Measurements from ENCODE around the gene PRCC. TPM values are rescaled to one million over a fixed set of nuclear protein-coding genes. Genes with fewer than 3 reads are reported as not detected.

The PRCC gene
- total RNA-seq, 4 donors from 2014 or later, result 22.7 to 71.9 (median 29.1) TPM

DNA sequence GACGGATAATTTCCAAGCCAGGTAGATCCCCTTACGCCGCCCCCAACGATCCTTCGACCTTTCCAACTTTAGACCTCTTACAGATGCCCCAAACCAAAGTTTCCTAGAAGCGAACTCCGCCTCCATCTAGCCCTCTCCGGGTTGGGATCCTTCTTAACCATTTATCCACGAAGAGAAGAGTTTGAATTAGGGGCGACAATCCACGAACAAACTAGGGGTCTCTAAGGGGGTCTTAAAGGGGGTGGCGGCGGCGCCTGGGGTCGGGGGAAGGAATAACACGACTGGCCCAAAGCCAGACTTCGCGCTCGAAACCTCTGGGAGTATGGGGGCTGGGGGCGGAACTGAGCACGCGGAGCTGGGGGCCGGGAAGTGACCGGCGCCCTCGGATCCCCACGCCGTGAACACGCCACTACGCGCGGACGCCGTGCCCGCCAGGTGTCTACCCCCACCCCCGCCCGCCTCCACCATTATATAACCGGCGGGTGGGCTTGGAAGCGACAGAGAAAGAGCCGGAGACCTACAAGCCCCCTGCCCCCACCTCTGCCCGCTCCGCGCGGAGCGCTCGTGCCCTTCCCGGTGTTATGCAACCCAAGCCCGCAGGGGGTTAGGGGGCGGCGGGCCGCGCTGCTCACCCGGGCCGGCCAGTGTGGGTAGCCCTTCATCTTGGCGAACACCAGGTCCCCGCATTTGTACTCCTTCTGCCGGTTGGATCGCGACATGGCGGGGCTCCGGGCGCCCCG lies 16.5 kb upstream of the PRCC start:
- Histone ChIP-seq H3K27me3 (no peaks in the 10 kb centered on the region), H3K9me3 (no peaks in the 10 kb centered on the region), H3K27ac (peak overlapping the region; percentile 99 to 100), H3K4me1 (peaks cover 0 to 4% of the 10 kb centered on the region in 2 donors), H3K4me3 (peak overlapping the region; percentile 97 to 98), H3K36me3 (no peaks in the 10 kb centered on the region)
- TF ChIP-seq POLR2A (IDR thresholded peaks at IDR 0.05), result no peak
- TF ChIP-seq, protein P1, sequence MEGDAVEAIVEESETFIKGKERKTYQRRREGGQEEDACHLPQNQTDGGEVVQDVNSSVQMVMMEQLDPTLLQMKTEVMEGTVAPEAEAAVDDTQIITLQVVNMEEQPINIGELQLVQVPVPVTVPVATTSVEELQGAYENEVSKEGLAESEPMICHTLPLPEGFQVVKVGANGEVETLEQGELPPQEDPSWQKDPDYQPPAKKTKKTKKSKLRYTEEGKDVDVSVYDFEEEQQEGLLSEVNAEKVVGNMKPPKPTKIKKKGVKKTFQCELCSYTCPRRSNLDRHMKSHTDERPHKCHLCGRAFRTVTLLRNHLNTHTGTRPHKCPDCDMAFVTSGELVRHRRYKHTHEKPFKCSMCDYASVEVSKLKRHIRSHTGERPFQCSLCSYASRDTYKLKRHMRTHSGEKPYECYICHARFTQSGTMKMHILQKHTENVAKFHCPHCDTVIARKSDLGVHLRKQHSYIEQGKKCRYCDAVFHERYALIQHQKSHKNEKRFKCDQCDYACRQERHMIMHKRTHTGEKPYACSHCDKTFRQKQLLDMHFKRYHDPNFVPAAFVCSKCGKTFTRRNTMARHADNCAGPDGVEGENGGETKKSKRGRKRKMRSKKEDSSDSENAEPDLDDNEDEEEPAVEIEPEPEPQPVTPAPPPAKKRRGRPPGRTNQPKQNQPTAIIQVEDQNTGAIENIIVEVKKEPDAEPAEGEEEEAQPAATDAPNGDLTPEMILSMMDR (IDR thresholded peaks at IDR 0.05), result peak in 1 of 4 experiments; percentile 40
- intact Hi-C loops (cut with DNase I; ENCODE audit: low total_unique reads), result no loop called here
- peak; percentile 63 to 65 for DNase-seq

DNA sequence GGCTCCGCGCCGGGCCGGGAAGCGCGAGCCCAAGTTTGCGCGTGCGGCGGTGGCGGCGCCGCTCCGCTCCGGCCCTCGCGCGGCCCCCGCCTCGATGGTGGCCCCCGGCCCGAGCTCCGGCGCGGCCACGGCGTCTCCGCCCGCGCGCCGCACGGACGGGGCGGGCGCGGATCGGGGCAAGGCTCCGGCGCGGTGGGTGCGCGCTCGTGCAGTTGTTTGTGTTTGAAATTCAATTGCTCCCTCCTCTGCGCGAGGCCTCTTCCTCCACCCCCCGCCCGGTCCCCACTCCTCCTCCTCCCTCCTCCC lies 15.9 kb upstream of the PRCC start, which contains the start of gene HDGF:
Gene HDGF (minus strand): TSS at position 225 of the 306 bp plus-strand sequence. CDS start 246 bp downstream, outside the sequence.
- Histone ChIP-seq H3K27me3 (no peaks in the 10 kb centered on the region), H3K36me3 (no peaks in the 10 kb centered on the region), H3K9me3 (no peaks in the 10 kb centered on the region), H3K27ac (peak within 1 kb of the TSS; percentile 99 to 100), H3K4me1 (no peaks in the 10 kb centered on the region), H3K4me3 (peak within 1 kb of the TSS; percentile 97 to 98)
- TF ChIP-seq, protein P1 (IDR thresholded peaks at IDR 0.05), result no peak
- TF ChIP-seq POLR2A (IDR thresholded peaks at IDR 0.05), result no peak
- intact Hi-C loops (cut with DNase I; ENCODE audit: low total_unique reads), result no loop called here
- no peak for DNase-seq

DNA sequence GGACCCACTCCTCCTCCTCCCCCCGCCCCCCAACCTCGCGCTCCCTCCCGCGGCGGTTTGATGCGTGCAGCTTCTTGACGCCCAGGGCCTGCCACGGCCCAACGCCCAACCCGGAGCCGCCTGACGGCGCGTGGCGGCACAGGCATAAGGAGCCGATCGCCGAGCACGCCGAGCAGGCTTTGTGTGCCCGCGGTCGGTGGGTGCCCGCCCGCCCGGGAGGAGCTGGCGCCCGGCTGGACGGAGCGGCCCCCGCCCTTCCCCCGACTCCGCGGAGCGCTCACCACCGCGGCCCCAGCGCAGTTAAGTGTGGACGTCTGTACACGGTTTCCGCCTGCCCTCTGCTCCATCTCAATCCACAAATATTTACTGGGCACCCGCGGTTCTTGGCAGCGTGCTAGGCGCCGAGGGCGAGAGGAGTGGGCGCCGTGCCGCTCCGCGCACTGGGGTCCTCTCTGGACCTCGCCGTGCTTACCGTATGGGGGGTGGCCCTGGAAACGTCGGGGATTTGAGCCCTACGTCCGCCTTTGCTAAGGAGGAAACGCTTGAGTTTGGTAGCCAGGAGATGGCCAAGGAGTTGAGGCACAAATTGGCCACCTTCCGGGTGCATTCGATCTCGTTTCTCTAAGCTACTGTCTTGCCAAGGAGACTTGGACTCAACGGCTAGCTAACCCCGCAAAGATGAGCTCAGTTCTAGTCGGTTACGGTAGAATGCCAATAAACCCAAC lies 15.4 kb upstream of the PRCC start:
- Histone ChIP-seq H3K9me3 (no peaks in the 10 kb centered on the region), H3K36me3 (no peaks in the 10 kb centered on the region), H3K4me3 (peak overlapping the region; percentile 97 to 98), H3K27me3 (no peaks in the 10 kb centered on the region), H3K27ac (peak overlapping the region; percentile 99 to 100), H3K4me1 (no peaks in the 10 kb centered on the region)
- DNase-seq, result peak; percentile 97 to 98
- TF ChIP-seq POLR2A (IDR thresholded peaks at IDR 0.05), result peak in 1 of 2 donors; percentile 72
- TF ChIP-seq, protein P1 (IDR thresholded peaks at IDR 0.05), result peak in 3 of 4 experiments; percentile 17 to 36 (median 26)
- intact Hi-C loops (cut with DNase I; ENCODE audit: low total_unique reads), result no loop called here

DNA sequence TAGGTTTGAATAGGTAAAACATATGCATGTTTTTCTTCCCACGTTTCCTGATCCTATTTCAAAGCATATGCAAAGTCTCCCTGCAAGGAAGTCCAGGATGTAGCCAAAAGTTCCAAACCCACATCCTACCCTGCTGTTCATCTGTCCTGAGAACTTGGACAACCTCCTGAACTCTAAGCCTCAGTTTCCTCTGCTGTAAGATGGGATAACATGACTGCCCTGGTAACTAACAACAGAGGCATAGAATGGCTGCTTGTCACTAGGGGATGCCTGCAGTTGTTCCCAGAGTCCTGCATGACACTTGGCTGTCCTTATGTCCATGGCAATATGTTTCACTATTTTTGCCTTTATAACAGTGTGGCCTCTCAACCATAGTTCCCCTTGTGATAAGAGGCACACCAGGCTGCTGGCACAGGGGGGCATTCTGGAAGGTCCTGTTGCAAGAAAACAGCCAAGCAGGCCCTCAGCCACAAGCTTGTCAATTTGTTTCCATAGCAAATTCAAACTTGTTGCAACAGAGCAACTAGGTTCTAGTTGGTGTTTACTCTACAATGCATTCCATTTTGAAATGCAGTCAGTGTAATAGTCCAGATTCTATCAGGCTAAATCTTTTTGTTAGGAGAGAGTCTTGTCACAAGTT lies 14.4 kb upstream of the PRCC start:
- intact Hi-C loops (cut with DNase I; ENCODE audit: low total_unique reads), result no loop called here
- DNase-seq, result no peak
- H3K27ac ChIP-seq, result no peak overlapping the region
- TF ChIP-seq POLR2A (IDR thresholded peaks at IDR 0.05), result no peak
- TF ChIP-seq, protein P1 (IDR thresholded peaks at IDR 0.05), result no peak
- H3K27me3 ChIP-seq, result no peaks in the 10 kb centered on the region
- H3K4me1 ChIP-seq, result no peaks in the 10 kb centered on the region
- H3K36me3 ChIP-seq, result no peaks in the 10 kb centered on the region
- H3K9me3 ChIP-seq, result no peaks in the 10 kb centered on the region
- peak overlapping the region; percentile 97 to 98 for H3K4me3 ChIP-seq

Data from uterus (tissue), 4 donors.